22Rv1 (cell line): ENCODE measurements around the gene ASGR2.
A peak's percentile ranks its signal among the peaks of the same experiment; 100 is the strongest.
"Not testable (repeated sequence)": the region's sequence is repeated elsewhere in the genome, so short reads cannot be mapped to it uniquely, and the experiment has no call there.

ENCODE experiments used
- H3K27ac ChIP-seq: fragments of 450-650 bp; 2 replicates; pipeline ENCODE4 v1.5.1; 2017
- CTCF ChIP-seq: fragments of 450-650 bp; IDR thresholded peaks from 2 replicates; pipeline ENCODE4 v1.5.1; 2017; ENCODE audit warnings: mild to moderate bottlenecking
- ZFX ChIP-seq: fragments of 450-650 bp; IDR thresholded peaks from 2 replicates; pipeline ENCODE4 v1.6.1; 2017; ENCODE audit warnings: antibody characterized with exemption, borderline replicate concordance

Gene ASGR2

GRCh38 chr17:7094652-7095019 is 20.0 kb downstream of the ASGR2 start:
- no peak overlapping the region for H3K27ac ChIP-seq
- TF ChIP-seq ZFX, result no peak
- TF ChIP-seq CTCF, result no peak

GRCh38 chr17:7091311-7092005 is 23.2 kb downstream of the ASGR2 start:
- H3K27ac ChIP-seq, result not testable (repeated sequence)

- H3K27ac ChIP-seq, result not testable (repeated sequence)
These were observed 25.1 kb downstream of the ASGR2 start for GRCh38 chr17:7089570-7089969.

GRCh38 chr17:7088442-7088841 is 26.2 kb downstream of the ASGR2 start:
- H3K27ac ChIP-seq, result peak overlapping the region; percentile 23; the same call in 1 of the 2 replicates

- H3K27ac ChIP-seq, result no peak overlapping the region
- TF ChIP-seq CTCF (no peak), ZFX (no peak)
These were observed 30.5 kb downstream of the ASGR2 start for GRCh38 chr17:7084088-7084487.

- no peak overlapping the region for H3K27ac ChIP-seq
- TF ChIP-seq CTCF, result no peak
- no peak for TF ChIP-seq ZFX
These were observed 31.0 kb downstream of the ASGR2 start for GRCh38 chr17:7083592-7083991.

GRCh38 chr17:7081341-7082062 is 33.1 kb downstream of the ASGR2 start:
- H3K27ac ChIP-seq, result no peak overlapping the region
- no peak for TF ChIP-seq ZFX
- TF ChIP-seq CTCF, result no peak

- H3K27ac ChIP-seq, result no peak overlapping the region
- TF ChIP-seq ZFX, result no peak
- no peak for TF ChIP-seq CTCF
These were observed 34.1 kb downstream of the ASGR2 start for GRCh38 chr17:7080456-7081041.
